Measurements from ENCODE around the gene SFTPD.

DNA sequence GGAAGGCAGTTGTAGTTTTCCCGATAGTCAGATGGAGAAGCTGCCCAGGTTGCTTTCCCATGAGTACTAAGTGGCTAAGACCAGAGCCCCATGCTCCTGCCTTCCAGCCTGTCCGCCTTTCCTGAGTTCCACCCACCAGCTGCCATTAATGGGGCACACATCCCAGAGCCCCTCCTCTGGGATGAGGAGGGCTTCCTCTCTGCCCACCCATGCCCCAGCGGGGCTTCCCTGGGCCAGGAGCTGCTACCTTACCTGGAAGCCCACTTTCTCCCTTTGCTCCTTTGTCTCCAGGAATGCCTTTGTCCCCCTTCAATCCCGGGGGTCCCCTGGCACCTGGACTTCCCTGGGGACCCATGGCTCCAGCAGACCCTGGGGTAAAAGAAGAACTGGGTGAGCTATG is 7.8 kb downstream of the SFTPD start:
- TF ChIP-seq CTCF (IDR thresholded peaks at IDR 0.05; ENCODE audit: borderline replicate concordance, extremely low read depth, low read length, poor library complexity, severe bottlenecking) (no peak), EZH2 (IDR thresholded peaks at IDR 0.05; ENCODE audit: borderline replicate concordance, low read depth, low read length, severe bottlenecking) (no peak)

Measured in DND-41 (cell line).